ENCODE data around the gene CACNA1E. TPM values are rescaled to one million over a fixed set of nuclear protein-coding genes. Genes with fewer than 3 reads are reported as not detected.
"Not testable (repeated sequence)": the region's sequence is repeated elsewhere in the genome, so short reads cannot be mapped to it uniquely, and the experiment has no call there.

The CACNA1E gene
- total RNA-seq, 4 donors from 2014 or later, result 0.47 to 0.83 TPM; not detected in 2

DNA sequence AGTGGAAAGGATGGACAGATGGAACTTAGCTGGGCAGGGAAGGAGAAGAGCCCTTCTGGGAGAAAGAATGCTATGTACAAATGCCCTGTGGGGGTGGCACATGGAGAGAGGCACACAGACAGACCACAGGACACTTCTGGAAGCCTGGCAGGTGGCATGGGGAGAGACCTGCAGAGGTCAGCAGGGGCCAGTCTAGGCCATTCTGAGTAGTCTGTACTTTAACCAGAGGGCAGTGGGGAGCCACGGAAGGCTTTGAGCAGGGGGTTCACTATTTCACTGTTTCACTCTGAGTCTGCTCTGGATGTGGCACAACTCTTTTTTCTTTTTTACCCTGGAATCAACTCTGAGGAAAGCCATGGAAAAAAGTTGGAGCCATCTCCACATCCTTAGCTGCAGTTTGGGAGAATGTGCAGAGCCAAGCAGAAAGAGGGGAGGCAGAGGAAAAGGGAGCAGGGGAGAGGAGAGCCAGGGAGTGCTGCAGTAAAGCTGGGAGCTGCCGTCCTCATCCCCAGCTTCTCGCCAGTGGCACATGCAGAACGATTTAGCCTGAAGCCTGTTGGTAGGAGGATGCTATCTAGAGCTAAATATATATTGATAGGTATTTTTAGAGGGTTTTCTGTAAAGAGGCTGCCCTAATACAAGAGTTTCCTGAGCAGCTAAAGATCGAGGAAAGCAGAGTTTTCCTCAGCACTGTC lies 34.0 kb downstream of the CACNA1E start:
- no peaks in the 10 kb centered on the region for H3K27me3 ChIP-seq
- H3K4me3 ChIP-seq, result no peak overlapping the region
- no peak for TF ChIP-seq POLR2A (IDR thresholded peaks at IDR 0.05)
- TF ChIP-seq, protein P1, sequence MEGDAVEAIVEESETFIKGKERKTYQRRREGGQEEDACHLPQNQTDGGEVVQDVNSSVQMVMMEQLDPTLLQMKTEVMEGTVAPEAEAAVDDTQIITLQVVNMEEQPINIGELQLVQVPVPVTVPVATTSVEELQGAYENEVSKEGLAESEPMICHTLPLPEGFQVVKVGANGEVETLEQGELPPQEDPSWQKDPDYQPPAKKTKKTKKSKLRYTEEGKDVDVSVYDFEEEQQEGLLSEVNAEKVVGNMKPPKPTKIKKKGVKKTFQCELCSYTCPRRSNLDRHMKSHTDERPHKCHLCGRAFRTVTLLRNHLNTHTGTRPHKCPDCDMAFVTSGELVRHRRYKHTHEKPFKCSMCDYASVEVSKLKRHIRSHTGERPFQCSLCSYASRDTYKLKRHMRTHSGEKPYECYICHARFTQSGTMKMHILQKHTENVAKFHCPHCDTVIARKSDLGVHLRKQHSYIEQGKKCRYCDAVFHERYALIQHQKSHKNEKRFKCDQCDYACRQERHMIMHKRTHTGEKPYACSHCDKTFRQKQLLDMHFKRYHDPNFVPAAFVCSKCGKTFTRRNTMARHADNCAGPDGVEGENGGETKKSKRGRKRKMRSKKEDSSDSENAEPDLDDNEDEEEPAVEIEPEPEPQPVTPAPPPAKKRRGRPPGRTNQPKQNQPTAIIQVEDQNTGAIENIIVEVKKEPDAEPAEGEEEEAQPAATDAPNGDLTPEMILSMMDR (IDR thresholded peaks at IDR 0.05), result no peak
- no peaks in the 10 kb centered on the region for H3K4me1 ChIP-seq
- no peak for DNase-seq
- no peak overlapping the region for H3K27ac ChIP-seq
- no peaks in the 10 kb centered on the region for H3K36me3 ChIP-seq
- H3K9me3 ChIP-seq, result no peaks in the 10 kb centered on the region

DNA sequence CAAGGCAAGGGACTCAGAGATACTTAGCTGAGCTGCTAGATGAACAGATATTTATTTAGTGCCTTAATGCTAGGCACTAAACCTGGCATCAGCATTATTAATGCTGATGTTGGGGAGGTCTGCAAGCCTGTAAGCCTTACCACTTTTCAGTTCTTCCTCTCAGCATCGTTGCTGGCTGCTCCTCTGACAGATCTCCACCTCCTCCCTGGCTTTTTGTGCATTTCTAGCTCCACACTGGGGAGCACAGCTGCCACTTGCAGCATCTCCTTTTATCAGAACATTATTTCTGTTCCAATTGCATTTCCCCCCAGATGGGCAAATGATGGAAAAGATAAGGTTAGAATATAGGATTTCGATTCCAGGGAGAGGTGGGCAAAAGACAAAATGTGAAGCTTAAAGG lies 34.8 kb downstream of the CACNA1E start:
- Histone ChIP-seq H3K27ac (no peak overlapping the region), H3K4me1 (no peaks in the 10 kb centered on the region), H3K4me3 (no peak overlapping the region), H3K9me3 (no peaks in the 10 kb centered on the region), H3K27me3 (no peaks in the 10 kb centered on the region), H3K36me3 (no peaks in the 10 kb centered on the region)
- DNase-seq, result no peak
- TF ChIP-seq, protein P1 (IDR thresholded peaks at IDR 0.05), result no peak
- no peak for TF ChIP-seq POLR2A (IDR thresholded peaks at IDR 0.05)

DNA sequence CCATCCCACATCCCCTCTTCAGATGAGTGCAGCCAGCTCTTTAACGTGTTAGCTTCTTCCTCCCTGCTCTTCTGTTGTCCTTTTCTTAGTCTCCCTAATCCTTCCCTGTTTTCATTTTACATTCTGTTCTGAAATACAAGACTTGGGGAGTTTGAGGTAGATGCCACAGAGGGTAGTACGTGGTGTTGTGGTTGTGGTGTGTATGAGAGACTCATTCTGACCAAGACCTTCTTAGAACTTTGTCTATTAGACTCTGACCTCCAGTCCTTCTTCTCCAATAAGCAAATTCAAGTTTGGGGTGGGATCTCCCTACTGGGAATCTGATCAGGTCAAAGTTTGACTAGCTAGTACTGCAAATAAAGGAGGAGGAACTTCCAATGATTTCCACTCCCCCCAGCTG lies 39.5 kb downstream of the CACNA1E start:
- H3K36me3 ChIP-seq, result no peaks in the 10 kb centered on the region
- no peak for DNase-seq
- H3K4me3 ChIP-seq, result no peak overlapping the region
- no peaks in the 10 kb centered on the region for H3K27me3 ChIP-seq
- TF ChIP-seq POLR2A (IDR thresholded peaks at IDR 0.05), result no peak
- TF ChIP-seq, protein P1 (IDR thresholded peaks at IDR 0.05), result no peak
- H3K4me1 ChIP-seq, result no peaks in the 10 kb centered on the region
- no peak overlapping the region for H3K27ac ChIP-seq
- no peaks in the 10 kb centered on the region for H3K9me3 ChIP-seq

DNA sequence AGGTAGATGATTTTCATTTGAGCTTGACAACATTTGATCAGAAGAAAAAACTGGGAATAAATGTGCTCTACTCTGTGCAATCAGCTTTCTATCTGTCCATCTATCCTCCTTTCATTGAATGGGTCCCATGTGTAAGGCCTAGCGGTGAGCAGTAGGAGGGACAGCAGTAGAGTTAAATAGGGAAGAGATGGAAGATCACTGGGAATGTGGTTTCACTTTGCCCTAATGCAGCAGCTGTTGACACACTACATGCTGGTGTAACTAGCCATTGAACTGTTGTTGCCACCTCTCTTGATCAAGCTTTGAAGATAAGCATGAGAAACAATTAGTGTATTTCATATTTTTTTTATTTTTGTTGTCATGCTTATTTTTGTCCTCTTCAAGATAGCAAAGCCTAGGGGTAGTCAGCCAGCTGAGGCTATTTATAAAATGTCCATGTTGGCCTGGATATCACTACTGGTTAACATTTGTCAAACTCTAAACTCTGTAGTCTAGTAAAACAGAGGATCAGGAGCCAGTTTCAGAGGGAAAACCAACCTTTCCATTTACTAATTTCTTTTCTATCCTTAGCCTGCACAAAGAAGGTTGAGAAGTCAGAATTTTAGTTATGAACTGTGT lies 41.9 kb downstream of the CACNA1E start:
- no peak for TF ChIP-seq POLR2A (IDR thresholded peaks at IDR 0.05)
- TF ChIP-seq, protein P1 (IDR thresholded peaks at IDR 0.05), result no peak
- Histone ChIP-seq H3K4me1 (no peaks in the 10 kb centered on the region), H3K4me3 (no peak overlapping the region), H3K27ac (no peak overlapping the region), H3K27me3 (no peaks in the 10 kb centered on the region), H3K9me3 (no peaks in the 10 kb centered on the region), H3K36me3 (no peaks in the 10 kb centered on the region)
- DNase-seq, result no peak

DNA sequence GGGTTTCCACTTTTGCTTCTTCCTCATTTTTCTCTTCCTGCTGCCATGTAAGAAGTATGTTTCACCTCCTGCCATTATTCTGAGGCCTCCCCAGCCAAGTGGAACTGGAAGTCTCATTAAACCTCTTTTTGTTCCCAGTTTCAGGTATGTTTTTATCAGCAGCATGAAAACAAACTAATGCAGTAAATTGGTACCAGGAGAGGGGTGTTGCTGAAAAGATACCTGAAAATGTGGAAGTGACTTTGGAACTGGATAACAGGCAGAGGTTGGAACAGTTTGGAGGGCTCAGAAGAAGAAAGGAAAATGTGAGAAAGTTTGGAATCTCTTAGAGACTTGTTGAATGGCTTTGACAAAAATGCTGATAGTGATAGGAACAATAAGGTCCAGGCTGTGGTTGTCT lies 44.9 kb downstream of the CACNA1E start:
- not testable (repeated sequence) for H3K9me3 ChIP-seq, H3K27ac ChIP-seq, H3K4me1 ChIP-seq, DNase-seq, H3K27me3 ChIP-seq, H3K36me3 ChIP-seq, H3K4me3 ChIP-seq

DNA sequence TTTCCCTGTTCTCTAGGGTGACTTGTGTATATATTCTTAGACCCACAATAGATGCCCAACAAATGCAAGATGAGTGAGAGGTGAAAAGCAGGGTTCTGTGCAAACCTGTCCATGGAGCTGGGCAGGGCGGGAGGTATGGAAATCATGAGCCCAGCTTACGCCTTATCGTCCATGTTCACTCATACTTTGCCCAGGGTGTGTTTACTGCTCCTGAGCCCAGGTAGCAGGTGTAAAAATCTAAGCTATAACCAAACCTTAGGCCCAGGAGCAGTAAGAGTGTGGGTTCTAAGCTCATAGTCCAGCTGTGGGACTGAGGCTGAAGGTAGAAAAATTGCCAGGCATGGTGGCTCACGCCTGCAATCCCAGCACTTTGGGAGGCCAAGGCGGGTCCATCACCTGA lies 48.1 kb downstream of the CACNA1E start:
- no peak overlapping the region for H3K4me3 ChIP-seq
- no peaks in the 10 kb centered on the region for H3K36me3 ChIP-seq
- TF ChIP-seq POLR2A (IDR thresholded peaks at IDR 0.05), result no peak
- TF ChIP-seq, protein P1 (IDR thresholded peaks at IDR 0.05), result no peak
- no peaks in the 10 kb centered on the region for H3K4me1 ChIP-seq
- DNase-seq, result peak in 1 of 3 donors; percentile 50
- no peaks in the 10 kb centered on the region for H3K9me3 ChIP-seq
- H3K27me3 ChIP-seq, result no peaks in the 10 kb centered on the region
- peak overlapping the region in 1 of 4 donors; percentile 33 for H3K27ac ChIP-seq

All from Peyer's patch (tissue), 4 donors.